ENCODE results near the gene CDH16. TPM values are rescaled to one million over a fixed set of nuclear protein-coding genes. Genes with fewer than 3 reads are reported as not detected.

The CDH16 gene
- total and polyA plus RNA-seq, 2 donors (not counting 3 experiments of a cell fraction or from before 2014, with no cell fraction given), result not detected

- Histone ChIP-seq H3K27ac (ENCODE audit: insufficient read depth, low read depth, low read length) (no peak within 1 kb of the TSS), H3K9me1 (replicated peaks; ENCODE audit: control insufficient read depth, extremely low read depth, insufficient read depth, low read length) (no peaks in the 10 kb centered on the region), H3K27me3 (ENCODE audit: control insufficient read depth in 2 of 2, insufficient read depth in 2 of 2, low read length in 2 of 2) (no peaks in the 10 kb centered on the region), H3K9ac (replicated peaks; ENCODE audit: extremely low read depth, insufficient read depth, low read length) (peak within 1 kb of the TSS; percentile 46), H3K36me3 (ENCODE audit: control insufficient read depth in 2 of 2, extremely low read depth in 1 of 2, insufficient read depth in 2 of 2, low read length in 2 of 2) (peaks cover 2 to 8% of the 10 kb centered on the region in 2 experiments), H3K4me1 (ENCODE audit: control insufficient read depth, extremely low read depth, insufficient read depth, low read length) (peaks cover 7% of the 10 kb centered on the region), H3K4me2 (ENCODE audit: insufficient read depth, low read length) (peak within 1 kb of the TSS; percentile 60), H4K20me1 (replicated peaks; ENCODE audit: control insufficient read depth, extremely low read depth, insufficient read depth, low read length) (no peaks in the 10 kb centered on the region), H3K79me2 (ENCODE audit: control insufficient read depth, insufficient read depth, low read length) (no peaks in the 10 kb centered on the region), H2AFZ (ENCODE audit: low read depth, low read length) (peak within 1 kb of the TSS; percentile 81), H3K9me3 (replicated peaks; ENCODE audit: control insufficient read depth, insufficient read depth, low read length) (no peaks in the 10 kb centered on the region), H3K4me3 (replicated peaks in 1 of 3; ENCODE audit: insufficient read depth in 1 of 3, low read depth in 1 of 3, low read length in 3 of 3) (peak within 1 kb of the TSS; percentile 9 to 83 (median 57))
- BruUV-seq (replicated peaks), result no TSS peak
- TF ChIP-seq MAX (IDR thresholded peaks at IDR 0.05; ENCODE audit: insufficient read depth, insufficient read length), result peak; percentile 20
- TF ChIP-seq GATA2 (IDR thresholded peaks at IDR 0.05; ENCODE audit: insufficient read depth, insufficient read length, low read depth, low read length), result no peak
- dilution Hi-C loops (cut with MboI; ENCODE audit: extremely low pct_ligation_motif_present, low sequenced_read_pairs) (no loop called here), intact Hi-C loops (cut with micrococcal nuclease) (no loop called here)
- FAIRE-seq, result peak; percentile 98
- ChIA-PET POLR2A (no interaction called here), CTCF (interaction anchor here (0.7 to 3.4 kb wide), 11 partner anchors 7 to 272 kb away, joined by 3 to 18 read pairs (median 9); partner anchors contain the start of gene NAE1)
- DNase-seq (ENCODE audit: low read depth, low spot score), result peak; percentile 93
Measured at GRCh38 chr16:66880288-66881013, 38.2 kb downstream of the CDH16 start, which contains the start of gene PDP2. TSS of gene PDP2 (plus strand) at chr16:66880515. CDS start at chr16:66884285, 3,770 bp downstream.

GRCh38 chr16:66878067-66878466 lies 40.6 kb downstream of the CDH16 start:
- FAIRE-seq (no peak), DNase-seq (ENCODE audit: low read depth, low spot score) (no peak)
- H2AFZ ChIP-seq (ENCODE audit: low read depth, low read length), result no peak overlapping the region

More at GRCh38 chr16:66878067-66878466, 40.6 kb downstream of the CDH16 start:
- H3K4me3 ChIP-seq (replicated peaks in 1 of 3; ENCODE audit: insufficient read depth in 1 of 3, low read depth in 1 of 3, low read length in 3 of 3), result no peak overlapping the region
- no peaks in the 10 kb centered on the region for H3K9me1 ChIP-seq (replicated peaks; ENCODE audit: control insufficient read depth, extremely low read depth, insufficient read depth, low read length)
- H3K4me2 ChIP-seq (ENCODE audit: insufficient read depth, low read length), result no peak overlapping the region
- no peak overlapping the region for H3K9ac ChIP-seq (replicated peaks; ENCODE audit: extremely low read depth, insufficient read depth, low read length)
- H3K79me2 ChIP-seq (ENCODE audit: control insufficient read depth, insufficient read depth, low read length), result no peaks in the 10 kb centered on the region
- no peaks in the 10 kb centered on the region for H3K36me3 ChIP-seq (ENCODE audit: control insufficient read depth in 2 of 2, extremely low read depth in 1 of 2, insufficient read depth in 2 of 2, low read length in 2 of 2)
- no peaks in the 10 kb centered on the region for H4K20me1 ChIP-seq (replicated peaks; ENCODE audit: control insufficient read depth, extremely low read depth, insufficient read depth, low read length)
- intact Hi-C loops (cut with micrococcal nuclease), result no loop called here
- dilution Hi-C loops (cut with MboI; ENCODE audit: extremely low pct_ligation_motif_present, low sequenced_read_pairs), result no loop called here
- H3K9me3 ChIP-seq (replicated peaks; ENCODE audit: control insufficient read depth, insufficient read depth, low read length), result no peaks in the 10 kb centered on the region
- no peaks in the 10 kb centered on the region for H3K27me3 ChIP-seq (ENCODE audit: control insufficient read depth in 2 of 2, insufficient read depth in 2 of 2, low read length in 2 of 2)
- ChIA-PET CTCF (interaction anchor here (1.4 kb wide), 1 partner anchor 10 kb away, joined by 4 read pairs; no protein-coding TSS in a partner anchor), POLR2A (no interaction called here)
- BruUV-seq (replicated peaks), result no TSS peak
- H3K27ac ChIP-seq (ENCODE audit: insufficient read depth, low read depth, low read length), result no peak overlapping the region
- peaks cover 14% of the 10 kb centered on the region for H3K4me1 ChIP-seq (ENCODE audit: control insufficient read depth, extremely low read depth, insufficient read depth, low read length)
- no peak for TF ChIP-seq MAX (IDR thresholded peaks at IDR 0.05; ENCODE audit: insufficient read depth, insufficient read length)
- no peak for TF ChIP-seq POLR2AphosphoS5 (IDR thresholded peaks at IDR 0.05; ENCODE audit: insufficient read depth, low read depth, low read length)
- TF ChIP-seq GATA2 (IDR thresholded peaks at IDR 0.05; ENCODE audit: insufficient read depth, insufficient read length, low read depth, low read length), result no peak
- TF ChIP-seq EZH2 (IDR thresholded peaks at IDR 0.05; ENCODE audit: borderline replicate concordance, low read depth, low read length, severe bottlenecking), result no peak
- TF ChIP-seq MYC (IDR thresholded peaks at IDR 0.05; ENCODE audit: low read depth, low read length), result no peak
- TF ChIP-seq JUN (IDR thresholded peaks at IDR 0.05; ENCODE audit: borderline replicate concordance, insufficient read depth, insufficient read length, low read depth), result no peak
- no peak for TF ChIP-seq FOS (IDR thresholded peaks at IDR 0.05; ENCODE audit: borderline replicate concordance, insufficient read depth, low read length)
- TF ChIP-seq CTCF (IDR thresholded peaks at IDR 0.05; ENCODE audit: extremely low read depth in 1 of 2, insufficient read depth in 1 of 2, low read depth in 1 of 2, low read length in 2 of 2), result no peak
- TF ChIP-seq POLR2A (IDR thresholded peaks at IDR 0.05; ENCODE audit: low read depth, low read length), result no peak
